ENCODE measurements around the gene FOXR2.

FOXR2 gene, protein sequence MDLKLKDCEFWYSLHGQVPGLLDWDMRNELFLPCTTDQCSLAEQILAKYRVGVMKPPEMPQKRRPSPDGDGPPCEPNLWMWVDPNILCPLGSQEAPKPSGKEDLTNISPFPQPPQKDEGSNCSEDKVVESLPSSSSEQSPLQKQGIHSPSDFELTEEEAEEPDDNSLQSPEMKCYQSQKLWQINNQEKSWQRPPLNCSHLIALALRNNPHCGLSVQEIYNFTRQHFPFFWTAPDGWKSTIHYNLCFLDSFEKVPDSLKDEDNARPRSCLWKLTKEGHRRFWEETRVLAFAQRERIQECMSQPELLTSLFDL

GRCh38 chrX:55623100-55623499, at the start of gene FOXR2:
FOXR2 (plus strand) TSS chrX:55623400; CDS start chrX:55623712, 312 bp downstream.
- DNase-seq = no peak

GRCh38 chrX:55579115-55579514, 44.1 kb upstream of the FOXR2 start:
- DNase-seq = no peak

GRCh38 chrX:55582447-55582846, 40.8 kb upstream of the FOXR2 start:
- DNase-seq = no peak

DNA sequence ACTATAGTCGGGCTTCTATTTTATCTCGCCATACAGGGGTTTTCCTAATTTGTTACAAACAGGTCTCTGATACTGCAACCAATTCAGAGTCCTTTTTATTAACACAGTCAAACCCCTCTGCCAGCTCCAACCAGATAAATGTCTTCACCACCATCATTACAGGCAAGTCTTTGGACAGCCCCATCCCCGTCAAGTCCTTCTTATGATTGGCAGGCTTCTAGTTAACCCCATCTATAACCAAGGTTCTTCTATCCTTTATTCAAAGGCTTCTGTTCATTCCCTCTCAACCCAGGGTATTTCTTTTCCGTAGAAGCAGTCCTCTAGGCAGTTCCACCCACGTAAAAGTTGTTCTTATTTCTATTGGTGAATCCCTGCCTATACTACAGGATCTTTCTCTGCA, 29.9 kb upstream of the FOXR2 start:
- no peak for DNase-seq

DNA sequence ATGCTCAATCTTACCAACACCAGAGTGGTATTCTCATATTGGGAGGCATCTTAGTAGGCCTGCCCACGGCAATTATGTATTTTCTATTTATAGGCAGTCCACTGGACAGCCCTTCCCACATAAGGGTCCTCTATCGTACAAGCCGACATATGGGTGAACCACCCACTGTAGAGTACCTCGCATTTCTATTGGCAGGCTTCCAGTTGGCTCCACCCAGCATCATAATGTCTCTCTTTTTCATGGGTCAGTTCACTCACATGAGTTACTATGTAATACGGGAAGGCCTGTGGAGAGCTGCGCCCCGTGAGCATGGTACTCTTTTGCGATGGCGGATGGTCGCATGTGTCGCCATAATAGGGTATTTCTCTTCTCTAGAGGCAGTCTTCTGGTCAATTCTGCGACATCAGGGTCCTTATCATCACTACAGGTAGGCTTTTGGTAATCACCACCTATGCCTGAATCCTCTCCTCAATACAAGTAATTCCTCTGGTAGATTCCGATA, 29.4 kb upstream of the FOXR2 start:
- no peak for DNase-seq

- no peak for DNase-seq
Observed at GRCh38 chrX:55598333-55598732, 24.9 kb upstream of the FOXR2 start.

DNA sequence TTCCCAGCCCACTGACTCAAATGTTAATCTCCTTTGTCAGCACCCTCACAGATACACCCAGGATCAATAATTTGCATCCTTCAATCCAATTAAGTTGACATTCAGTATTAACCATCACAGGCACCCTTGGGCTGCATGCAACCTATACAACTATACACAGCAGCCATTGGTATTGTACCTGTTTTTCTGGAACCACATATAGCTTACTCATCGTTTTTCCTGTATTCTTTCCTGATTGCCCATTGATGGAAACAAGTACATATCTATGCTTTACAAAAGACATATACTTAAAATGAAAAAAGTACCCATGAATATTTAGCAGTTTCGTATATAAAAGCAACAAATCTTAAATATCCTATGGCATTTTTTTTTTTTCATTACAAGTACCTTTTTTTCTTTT, 3.7 kb upstream of the FOXR2 start:
- no peak for DNase-seq

GRCh38 chrX:55624403-55624802, 1.2 kb downstream of the FOXR2 start:
- DNase-seq = no peak

GRCh38 chrX:55636109-55636508, 12.9 kb downstream of the FOXR2 start:
- no peak for DNase-seq

- no peak for DNase-seq
Observed at GRCh38 chrX:55638933-55639332, 15.7 kb downstream of the FOXR2 start.

DNA sequence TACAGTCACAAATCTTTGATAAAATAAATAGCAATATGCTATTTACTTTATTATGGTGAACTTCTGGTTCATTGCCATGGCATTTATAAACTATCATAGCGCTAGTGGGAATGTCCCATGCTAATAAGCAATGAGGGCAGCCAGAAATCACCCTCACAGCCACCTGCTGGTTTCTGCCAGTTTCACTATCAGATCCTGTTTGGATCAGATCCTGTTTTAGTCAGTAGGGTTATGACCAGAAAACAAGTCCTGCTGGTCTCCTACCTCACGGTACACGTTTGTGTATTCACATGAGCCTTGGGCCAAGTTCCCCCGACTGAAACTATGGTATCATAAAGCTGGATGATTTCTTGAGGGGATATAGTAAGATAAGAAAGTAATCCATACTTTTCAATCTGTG, 17.7 kb downstream of the FOXR2 start:
- no peak for DNase-seq

GRCh38 chrX:55648434-55648833, 25.2 kb downstream of the FOXR2 start:
- DNase-seq = no peak

DNA sequence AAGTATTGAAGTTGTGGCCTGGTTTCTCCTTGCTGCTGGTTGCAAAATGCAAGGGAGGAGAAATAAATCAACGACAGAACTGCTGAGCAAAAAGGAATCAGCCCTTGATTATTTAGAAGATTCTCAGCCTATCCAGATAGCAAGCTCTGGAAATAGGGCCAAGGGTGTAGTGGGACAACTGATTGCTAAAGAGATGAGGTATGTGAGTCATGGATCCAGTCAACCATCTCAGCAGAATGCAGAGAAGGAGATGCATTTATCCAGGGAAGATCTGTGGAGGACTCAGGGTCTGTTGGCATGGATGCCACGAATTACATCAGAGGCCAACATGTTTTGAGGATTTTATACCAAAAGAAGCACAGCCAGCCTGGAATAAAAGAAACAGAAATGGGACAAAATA, 36.7 kb downstream of the FOXR2 start:
- DNase-seq = no peak

- no peak for DNase-seq
Observed at GRCh38 chrX:55663584-55663983, 40.4 kb downstream of the FOXR2 start.

DNA sequence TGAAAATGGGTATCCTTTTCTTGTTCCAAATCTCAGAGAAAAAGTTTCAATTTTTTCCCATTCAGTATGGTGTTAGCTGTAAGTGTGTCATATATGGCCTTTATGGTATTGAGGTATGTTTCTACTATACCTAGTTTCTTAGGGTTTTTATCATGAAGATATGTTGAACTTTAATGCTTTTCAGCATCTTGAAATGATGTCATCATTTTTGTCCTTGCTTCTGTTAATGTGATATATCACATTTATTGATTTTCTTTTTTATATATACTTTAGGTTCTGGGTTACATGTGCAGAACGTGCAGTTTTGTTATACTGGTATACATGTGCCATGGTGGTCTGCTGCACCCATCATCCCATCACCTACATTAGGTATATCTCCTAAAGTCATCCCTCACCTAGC, 44.9 kb downstream of the FOXR2 start:
- no peak for DNase-seq

Data from hippocampal formation (tissue), 2 donors.